Neural cell (in vitro differentiated cells): ENCODE measurements around the gene STPG2. TPM values are rescaled to one million over a fixed set of nuclear protein-coding genes. Genes with fewer than 3 reads are reported as not detected.
A peak's percentile ranks its signal among the peaks of the same experiment; 100 is the strongest.

Source experiments
- H2AFZ ChIP-seq: fragments of 200-600, 300-800 bp; sonication (generic), shearing (Covaris generic); 2 replicates; pipeline ENCODE4 v1.6.0; 2014; ENCODE audit warnings: low read depth, mild to moderate bottlenecking, antibody characterized with exemption, low read length, moderate library complexity
- H3F3A ChIP-seq: fragments of 200-600 bp; shearing (Covaris generic); 2 replicates; pipeline ENCODE4 v1.6.1; 2016; ENCODE audit warnings: mild to moderate bottlenecking, moderate library complexity, mixed read lengths, antibody characterized with exemption, low read length; ENCODE audit not compliant: insufficient read depth, poor library complexity, severe bottlenecking
- H3K27ac ChIP-seq: fragments of 200-600, 300-800 bp; sonication (generic), shearing (Covaris generic); 2 replicates; pipeline ENCODE4 v1.5.1; 2014; ENCODE audit warnings: mild to moderate bottlenecking, low read length, moderate library complexity
- H3K27me3 ChIP-seq: fragments of 300-800, 200-600 bp; sonication (generic), shearing (Covaris generic); 2 replicates; pipeline ENCODE4 v1.6.0; 2014; ENCODE audit warnings: mild to moderate bottlenecking, low read depth, low read length, moderate library complexity; ENCODE audit not compliant: insufficient read depth
- H3K36me3 ChIP-seq: fragments of 300-800, 200-600 bp; sonication (generic), shearing (Covaris generic); 2 replicates; pipeline ENCODE4 v1.5.1; 2014; ENCODE audit warnings: mild to moderate bottlenecking, antibody characterized with exemption, low read length, moderate library complexity; ENCODE audit not compliant: insufficient read depth
- H3K4me2 ChIP-seq: fragments of 300-800, 200-600 bp; sonication (generic), shearing (Covaris generic); 2 replicates; pipeline ENCODE4 v1.6.0; 2014; ENCODE audit warnings: mild to moderate bottlenecking, low read length
- H3K4me3 ChIP-seq: fragments of 300-800, 200-600 bp; sonication (generic), shearing (Covaris generic); 2 replicates; pipeline ENCODE4 v1.5.1; 2014; ENCODE audit warnings: mild to moderate bottlenecking, low read length, moderate library complexity
- H3K79me2 ChIP-seq: fragments of 200-600 bp; shearing (Covaris generic); replicated peaks from 2 replicates; pipeline ENCODE4 v1.6.0; 2014; ENCODE audit warnings: mild to moderate bottlenecking, low read length, moderate library complexity; ENCODE audit not compliant: insufficient read depth
- H3K9ac ChIP-seq: fragments of 300-800, 200-600 bp; sonication (generic), shearing (Covaris generic); 2 replicates; pipeline ENCODE4 v1.6.1; 2016; ENCODE audit warnings: mild to moderate bottlenecking, low read length, mixed read lengths
- H3K9me2 ChIP-seq: fragments of 200-600 bp; shearing (Covaris generic); 2 replicates; pipeline ENCODE4 v1.6.1; 2016; ENCODE audit warnings: mild to moderate bottlenecking, low read length, mixed read lengths; ENCODE audit not compliant: insufficient read depth
- H3K9me3 ChIP-seq: fragments of 200-600, 300-800 bp; sonication (generic), shearing (Covaris generic); 2 replicates; pipeline ENCODE4 v1.6.1; 2016; ENCODE audit warnings: mild to moderate bottlenecking, mixed run types, low read length, moderate library complexity, mixed read lengths
- H4K20me1 ChIP-seq: fragments of 200-600 bp; shearing (Covaris generic); 2 replicates; pipeline ENCODE4 v1.6.1; 2016; ENCODE audit warnings: mild to moderate bottlenecking, mixed run types; ENCODE audit not compliant: insufficient read depth
- CTCF ChIP-seq: fragments of 450-650 bp; IDR thresholded peaks from 2 replicates; pipeline ENCODE4 v1.5.1; 2014; ENCODE audit warnings: antibody characterized with exemption, mild to moderate bottlenecking, moderate library complexity; ENCODE audit not compliant: poor library complexity, severe bottlenecking
- EP300 ChIP-seq: fragments of 450-650 bp; conservative IDR thresholded peaks from 2 replicates; pipeline ENCODE4 v1.6.1; 2014; ENCODE audit warnings: antibody characterized with exemption, mild to moderate bottlenecking, moderate library complexity; ENCODE audit not compliant: poor library complexity, severe bottlenecking
- EZH2 ChIP-seq: fragments of 200-600, 300-800 bp; shearing (Covaris generic), sonication (generic); IDR thresholded peaks from 2 replicates; pipeline ENCODE4 v1.6.1; 2014; ENCODE audit warnings: antibody characterized with exemption, low read length, borderline replicate concordance, mild to moderate bottlenecking; ENCODE audit not compliant: insufficient read depth, poor library complexity, severe bottlenecking
- MXI1 ChIP-seq: fragments of 450-650 bp; conservative IDR thresholded peaks from 2 replicates; pipeline ENCODE4 v1.6.1; 2014; ENCODE audit warnings: antibody characterized with exemption, mild to moderate bottlenecking; ENCODE audit not compliant: poor library complexity, severe bottlenecking
- POLR2AphosphoS5 ChIP-seq: IDR thresholded peaks from 2 replicates; pipeline ENCODE4 v1.6.1; 2012
- RAD21 ChIP-seq: fragments of 450-650 bp; conservative IDR thresholded peaks from 2 replicates; pipeline ENCODE4 v1.6.1; 2014; ENCODE audit warnings: antibody characterized with exemption, mild to moderate bottlenecking, moderate library complexity
- REST ChIP-seq: IDR thresholded peaks from 2 replicates; pipeline ENCODE4 v1.6.1; 2012; ENCODE audit warnings: borderline replicate concordance
- SMC3 ChIP-seq: fragments of 450-650 bp; conservative IDR thresholded peaks from 2 replicates; pipeline ENCODE4 v1.6.1; 2014; ENCODE audit warnings: antibody characterized with exemption, mild to moderate bottlenecking, moderate library complexity; ENCODE audit not compliant: poor library complexity
- TAF1 ChIP-seq: IDR thresholded peaks from 2 replicates; pipeline ENCODE4 v1.6.1; 2012; ENCODE audit warnings: low read depth
- polyA plus RNA-seq: library from polyadenylated mRNA; depleted of rRNA; stranded (reverse); fragments of >200 nt; gene quantifications from 2 replicates; pipeline ENCODE4 v1.2.3, GENCODE V29; 2014

The STPG2 gene
- polyA plus RNA-seq, 1 donor from 2014 or later, result not detected

- H3K27ac ChIP-seq, result no peak overlapping the region
- H3K4me2 ChIP-seq, result no peak overlapping the region
- no peak overlapping the region for H3K9ac ChIP-seq
- no peaks in the 10 kb centered on the region for H3K36me3 ChIP-seq
- H3K4me3 ChIP-seq, result no peak overlapping the region
- H3K79me2 ChIP-seq, result no peaks in the 10 kb centered on the region
- H2AFZ ChIP-seq, result no peak overlapping the region
- H3K27me3 ChIP-seq, result no peaks in the 10 kb centered on the region
- no peaks in the 10 kb centered on the region for H4K20me1 ChIP-seq
- H3K9me3 ChIP-seq, result no peaks in the 10 kb centered on the region
- no peaks in the 10 kb centered on the region for H3F3A ChIP-seq
- TF ChIP-seq POLR2AphosphoS5, result no peak
- TF ChIP-seq SMC3, result no peak
- no peak for TF ChIP-seq RAD21
- no peak for TF ChIP-seq EP300
- TF ChIP-seq REST, result no peak
- no peak for TF ChIP-seq CTCF
- no peak for TF ChIP-seq MXI1
- no peak for TF ChIP-seq EZH2
- no peak for TF ChIP-seq TAF1
- no peaks in the 10 kb centered on the region for H3K9me2 ChIP-seq
Observed at GRCh38 chr4:97525236-97525635, 618.0 kb downstream of the STPG2 start.

GRCh38 chr4:97517939-97518338 is 625.3 kb downstream of the STPG2 start:
- Histone ChIP-seq H4K20me1 (no peaks in the 10 kb centered on the region), H3F3A (no peaks in the 10 kb centered on the region), H3K27ac (no peak overlapping the region), H3K4me2 (no peak overlapping the region), H3K36me3 (no peaks in the 10 kb centered on the region), H3K9me3 (no peaks in the 10 kb centered on the region), H3K4me3 (no peak overlapping the region), H3K9ac (no peak overlapping the region), H3K79me2 (no peaks in the 10 kb centered on the region), H3K9me2 (no peaks in the 10 kb centered on the region), H2AFZ (no peak overlapping the region), H3K27me3 (no peaks in the 10 kb centered on the region)
- TF ChIP-seq REST (peak; percentile 76), SMC3 (no peak), CTCF (no peak), EP300 (peak; percentile 97), MXI1 (no peak), RAD21 (no peak), TAF1 (no peak), POLR2AphosphoS5 (peak; percentile 97)
